GM23338 (cell line): ENCODE results near the gene ANGPT4. TPM values are rescaled to one million over a fixed set of nuclear protein-coding genes. Genes with fewer than 3 reads are reported as not detected.

ENCODE experiments used
- ATAC-seq: fragments of 200-7000 bp; cut with Tn5 transposase; 3 replicates; pipeline ENCODE4 v1.9.1; 2020
- DNase-seq: peaks from one replicate; pipeline ENCODE4 v3.0.0-alpha.2; 2015; ENCODE audit warnings: low spot score
- H2AFZ ChIP-seq: fragments of 200-600 bp; sonication (generic); 2 replicates; pipeline ENCODE4 v1.8.0; 2016; ENCODE audit warnings: antibody characterized with exemption, mild to moderate bottlenecking, moderate library complexity
- H3F3A ChIP-seq: fragments of 200-600 bp; sonication (generic); replicated peaks from 2 replicates; pipeline ENCODE4 v1.8.0; 2017; ENCODE audit warnings: antibody characterized with exemption, mixed run types, low read depth
- H3K27ac ChIP-seq: fragments of 200-600 bp; sonication (generic); 2 replicates; pipeline ENCODE4 v1.6.1; 2016; ENCODE audit warnings: low read depth
- H3K27me3 ChIP-seq: fragments of 200-600 bp; sonication (generic); 2 replicates; pipeline ENCODE4 v1.8.0; 2016; ENCODE audit warnings: mild to moderate bottlenecking, mixed run types, moderate library complexity; ENCODE audit not compliant: insufficient read depth
- H3K36me3 ChIP-seq: fragments of 200-600 bp; sonication (generic); 2 replicates; pipeline ENCODE4 v1.8.0; 2016; ENCODE audit warnings: mild to moderate bottlenecking; ENCODE audit not compliant: insufficient read depth
- H3K4me1 ChIP-seq: fragments of 200-600 bp; sonication (generic); 2 replicates; pipeline ENCODE4 v1.8.0; 2016; ENCODE audit warnings: mild to moderate bottlenecking, moderate library complexity; ENCODE audit not compliant: insufficient read depth
- H3K4me2 ChIP-seq: fragments of 200-600 bp; sonication (generic); 2 replicates; pipeline ENCODE4 v1.7.1; 2017; ENCODE audit warnings: mixed run types
- H3K4me3 ChIP-seq: fragments of 200-600 bp; sonication (generic); 2 replicates; pipeline ENCODE4 v1.6.1; 2016; ENCODE audit warnings: mixed run types
- H3K79me2 ChIP-seq: fragments of 200-600 bp; sonication (generic); replicated peaks from 2 replicates; pipeline ENCODE4 v1.8.0; 2017; ENCODE audit warnings: mild to moderate bottlenecking; ENCODE audit not compliant: insufficient read depth
- H3K9me2 ChIP-seq: fragments of 200-600 bp; sonication (generic); 2 replicates; pipeline ENCODE4 v1.8.0; 2017; ENCODE audit not compliant: insufficient read depth
- H4K20me1 ChIP-seq: fragments of 200-600 bp; sonication (generic); replicated peaks from 2 replicates; pipeline ENCODE4 v1.8.0; 2017; ENCODE audit warnings: mild to moderate bottlenecking; ENCODE audit not compliant: insufficient read depth
- H3K27ac Mint-ChIP-seq: 2 replicates; pipeline ENCODE4 v1.8.0; 2020; ENCODE audit warnings: inconsistent platforms, mild to moderate bottlenecking, moderate library complexity, mixed read lengths
- H3K27me3 Mint-ChIP-seq: 3 replicates; pipeline ENCODE4 v1.8.0; 2022; ENCODE audit warnings: low read depth, mild to moderate bottlenecking, moderate library complexity, mixed read lengths, inconsistent platforms; ENCODE audit not compliant: insufficient read depth, poor library complexity
- H3K36me3 Mint-ChIP-seq: 3 replicates; pipeline ENCODE4 v1.8.0; 2021; ENCODE audit warnings: low read depth, mild to moderate bottlenecking, inconsistent platforms, moderate library complexity, mixed read lengths
- H3K4me1 Mint-ChIP-seq: 3 replicates; pipeline ENCODE4 v1.8.0; 2020; ENCODE audit warnings: mild to moderate bottlenecking, inconsistent platforms, mixed read lengths
- H3K4me3 Mint-ChIP-seq: 3 replicates; pipeline ENCODE4 v1.8.0; 2021; ENCODE audit warnings: moderate library complexity, mild to moderate bottlenecking, inconsistent platforms, mixed read lengths
- H3K9me3 Mint-ChIP-seq: 3 replicates; pipeline ENCODE4 v1.8.0; 2020; ENCODE audit warnings: moderate library complexity, mild to moderate bottlenecking, inconsistent platforms, mixed read lengths
- CREB1 ChIP-seq: fragments of 250-450 bp; sonication (Bioruptor Pico); IDR thresholded peaks from 2 replicates; pipeline ENCODE4 v1.5.0; 2020; ENCODE audit warnings: low read depth, mild to moderate bottlenecking, moderate library complexity
- EZH2 ChIP-seq: fragments of 200-600 bp; sonication (generic); IDR thresholded peaks from one replicate; pipeline ENCODE4 v1.8.0; 2017; ENCODE audit warnings: antibody characterized with exemption, mild to moderate bottlenecking, low read depth; ENCODE audit not compliant: unreplicated experiment
- JUNB ChIP-seq: IDR thresholded peaks from one replicate; pipeline ENCODE4 v1.6.1; 2016; ENCODE audit warnings: antibody characterized with exemption; ENCODE audit not compliant: unreplicated experiment
- NANOG ChIP-seq: IDR thresholded peaks from 2 replicates; pipeline ENCODE4 v1.6.1; 2016; ENCODE audit warnings: antibody characterized with exemption, borderline replicate concordance
- ZNF114 ChIP-seq: fragments of 250-450 bp; sonication (Bioruptor Pico); IDR thresholded peaks from 2 replicates; pipeline ENCODE4 v1.5.0; 2020; ENCODE audit warnings: mild to moderate bottlenecking, moderate library complexity
- polyA plus RNA-seq: library from polyadenylated mRNA; unstranded; fragments of >200 nt; fragmentation: Nextera tagmentation; extraction: Ambion mirVana; gene quantifications from 2 replicates; pipeline ENCODE4 v1.2.1, GENCODE V29; 2016
- total RNA-seq: library from RNA; depleted of rRNA; stranded (reverse); fragments of >200 nt; shearing (Covaris generic); gene quantifications from 2 replicates; pipeline ENCODE4 v1.2.3, GENCODE V29; 2014
- TF ChIP-seq, protein P1 (sequence below), 2 experiments: fragments of 200-600 bp in 1 of 2; sonication (generic) in 1 of 2; conservative IDR thresholded peaks; 2 replicates each; pipeline versions ENCODE4 v1.5.1 to v1.6.1; 2016 to 2017; ENCODE audit warnings: antibody characterized with exemption in 2 of 2, low read depth in 2 of 2, mild to moderate bottlenecking in 2 of 2, moderate library complexity in 1 of 2
- TF ChIP-seq, protein P2 (sequence below): IDR thresholded peaks from 2 replicates; pipeline ENCODE4 v1.6.1; 2016; ENCODE audit warnings: antibody characterized with exemption

The ANGPT4 gene
- total and polyA plus RNA-seq, 2 experiments from 2014 or later: 0.17 TPM; not detected in 1

DNA sequence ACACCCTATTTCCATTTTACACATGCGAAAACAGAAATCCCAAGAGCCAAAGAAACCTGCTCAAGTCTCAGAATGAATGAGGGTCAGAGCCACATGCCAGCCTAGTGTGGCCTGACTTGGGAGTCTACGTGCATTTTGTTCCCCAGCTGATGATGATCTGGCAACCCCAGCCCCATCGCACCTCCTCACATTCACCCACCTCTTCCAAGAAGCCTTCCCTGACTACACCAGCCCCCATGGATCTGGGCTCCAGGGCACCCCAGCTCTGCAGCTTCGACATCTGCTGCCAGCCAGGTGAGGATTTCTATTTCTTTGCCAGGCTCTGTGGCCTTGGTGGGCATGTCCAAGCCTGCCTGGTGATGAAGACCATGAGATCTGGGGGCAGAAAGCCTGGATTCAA, 41.0 kb downstream of the ANGPT4 start:
- H3K4me3 Mint-ChIP-seq: no peak overlapping the region
- no peaks in the 10 kb centered on the region; the same call in 2 of the 3 replicates for H3K9me3 Mint-ChIP-seq
- no peak for ATAC-seq
- H3K4me1 ChIP-seq: no peaks in the 10 kb centered on the region
- H4K20me1 ChIP-seq: no peaks in the 10 kb centered on the region
- no peaks in the 10 kb centered on the region for H3K27me3 ChIP-seq
- no peaks in the 10 kb centered on the region for H3K36me3 Mint-ChIP-seq
- no peak overlapping the region for H3K4me3 ChIP-seq
- H2AFZ ChIP-seq: no peak overlapping the region
- H3K27ac ChIP-seq: no peak overlapping the region
- H3K36me3 ChIP-seq: no peaks in the 10 kb centered on the region
- no peaks in the 10 kb centered on the region for H3K79me2 ChIP-seq
- H3K9me2 ChIP-seq: no peaks in the 10 kb centered on the region
- H3F3A ChIP-seq: no peaks in the 10 kb centered on the region
- no peak for DNase-seq
- no peak overlapping the region for H3K4me2 ChIP-seq
- H3K27me3 Mint-ChIP-seq: peaks cover 4% of the 10 kb centered on the region
- H3K4me1 Mint-ChIP-seq: peaks cover 9% of the 10 kb centered on the region
- H3K27ac Mint-ChIP-seq: 0 out of 2 replicates have a peak overlapping the region, but pooled peaks have one; percentile 31
- no peak for TF ChIP-seq ZNF114
- no peak for TF ChIP-seq NANOG
- no peak for TF ChIP-seq CREB1 (CRISPR knock-in tag)

DNA sequence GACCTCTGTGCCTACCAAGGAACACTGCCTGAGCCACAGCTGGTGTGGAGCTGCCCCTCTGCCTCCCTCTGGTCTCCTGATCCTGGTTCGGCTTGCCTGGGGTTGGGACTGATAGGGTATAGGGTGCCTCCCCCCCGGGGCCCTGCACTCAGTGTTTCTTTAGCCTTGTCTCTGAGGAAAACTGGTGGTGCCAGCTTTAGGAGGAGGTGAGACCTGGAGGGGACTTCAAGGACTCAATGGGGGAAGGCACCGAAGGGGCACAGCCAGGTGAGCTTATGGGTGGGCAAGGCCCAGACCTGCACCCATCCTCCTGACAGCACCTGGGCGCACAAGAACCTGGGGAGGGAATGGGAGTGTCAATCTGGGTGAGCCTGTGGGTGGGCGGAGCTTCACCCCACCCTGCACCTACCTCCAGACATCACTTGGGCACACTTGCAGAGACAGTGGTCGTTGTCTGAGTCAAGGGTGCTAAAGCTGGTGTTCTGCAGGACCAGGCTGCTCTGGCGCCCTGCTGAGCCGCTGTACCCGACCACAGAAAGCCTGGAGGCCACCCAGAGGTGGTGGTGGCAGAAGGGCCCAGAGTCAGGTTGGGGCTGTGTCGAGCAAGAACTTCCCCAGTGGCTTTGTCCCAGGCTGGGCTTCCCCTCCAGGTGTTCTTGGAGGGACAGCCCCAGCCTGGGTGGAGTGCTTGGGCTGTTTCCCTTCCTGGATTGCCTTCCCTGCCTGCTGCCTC, 42.1 kb downstream of the ANGPT4 start:
- peak overlapping the region; percentile 98 for H2AFZ ChIP-seq
- H3K4me2 ChIP-seq: no peak overlapping the region

DNA sequence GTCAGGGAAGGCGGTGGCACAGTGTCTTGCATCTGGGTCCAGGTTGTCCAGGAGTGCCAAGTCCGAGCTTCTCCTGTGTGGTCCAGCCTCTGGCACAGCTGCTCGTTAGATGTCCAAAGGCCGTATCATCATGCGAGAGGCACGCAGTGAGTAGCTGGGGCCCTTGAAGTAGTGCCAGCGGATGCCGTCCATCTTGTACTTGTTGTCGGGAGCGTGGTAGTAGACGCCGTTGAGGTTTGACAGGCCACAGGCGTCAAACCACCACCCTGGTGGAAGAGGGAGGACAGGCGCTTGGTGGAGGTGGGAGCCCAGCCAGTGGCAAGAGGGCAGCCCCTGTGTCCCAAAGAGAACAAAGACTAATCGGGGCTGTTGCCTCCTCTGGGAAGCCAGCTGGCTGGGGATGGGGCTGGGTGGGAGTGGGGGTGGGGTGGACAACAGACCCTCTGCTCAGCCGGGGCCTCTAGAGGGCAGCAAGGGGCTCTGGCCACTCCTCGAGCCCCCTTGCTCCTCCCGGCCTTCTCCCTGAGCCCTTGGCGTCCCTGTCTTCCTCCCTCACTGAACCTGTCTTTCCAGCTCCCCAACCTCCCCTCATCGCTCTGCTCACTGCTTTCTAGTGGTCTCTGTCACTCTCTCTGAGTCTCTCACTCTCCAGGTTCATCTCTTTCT, 43.1 kb downstream of the ANGPT4 start:
- Histone ChIP-seq H3K36me3 (no peaks in the 10 kb centered on the region), H3K9me2 (no peaks in the 10 kb centered on the region), H3K4me1 (no peaks in the 10 kb centered on the region), H2AFZ (peak overlapping the region; percentile 98), H4K20me1 (no peaks in the 10 kb centered on the region), H3K27me3 (no peaks in the 10 kb centered on the region), H3K27ac (no peak overlapping the region), H3F3A (no peaks in the 10 kb centered on the region), H3K79me2 (no peaks in the 10 kb centered on the region), H3K4me2 (no peak overlapping the region), H3K4me3 (peak overlapping the region; percentile 24; the same call in 1 of the 2 replicates)
- H3K4me3 Mint-ChIP-seq: peak overlapping the region; percentile 10; the same call in 1 of the 3 replicates
- H3K4me1 Mint-ChIP-seq: peaks cover 9% of the 10 kb centered on the region
- H3K36me3 Mint-ChIP-seq: no peaks in the 10 kb centered on the region
- ATAC-seq (peak; percentile 95), DNase-seq (peak; percentile 84)
- no peak overlapping the region for H3K27ac Mint-ChIP-seq
- peaks cover 6% of the 10 kb centered on the region for H3K27me3 Mint-ChIP-seq
- H3K9me3 Mint-ChIP-seq: no peaks in the 10 kb centered on the region; the same call in 2 of the 3 replicates
- TF ChIP-seq CREB1 (CRISPR knock-in tag): no peak
- TF ChIP-seq NANOG: no peak
- no peak for TF ChIP-seq EZH2
- TF ChIP-seq, protein P1, sequence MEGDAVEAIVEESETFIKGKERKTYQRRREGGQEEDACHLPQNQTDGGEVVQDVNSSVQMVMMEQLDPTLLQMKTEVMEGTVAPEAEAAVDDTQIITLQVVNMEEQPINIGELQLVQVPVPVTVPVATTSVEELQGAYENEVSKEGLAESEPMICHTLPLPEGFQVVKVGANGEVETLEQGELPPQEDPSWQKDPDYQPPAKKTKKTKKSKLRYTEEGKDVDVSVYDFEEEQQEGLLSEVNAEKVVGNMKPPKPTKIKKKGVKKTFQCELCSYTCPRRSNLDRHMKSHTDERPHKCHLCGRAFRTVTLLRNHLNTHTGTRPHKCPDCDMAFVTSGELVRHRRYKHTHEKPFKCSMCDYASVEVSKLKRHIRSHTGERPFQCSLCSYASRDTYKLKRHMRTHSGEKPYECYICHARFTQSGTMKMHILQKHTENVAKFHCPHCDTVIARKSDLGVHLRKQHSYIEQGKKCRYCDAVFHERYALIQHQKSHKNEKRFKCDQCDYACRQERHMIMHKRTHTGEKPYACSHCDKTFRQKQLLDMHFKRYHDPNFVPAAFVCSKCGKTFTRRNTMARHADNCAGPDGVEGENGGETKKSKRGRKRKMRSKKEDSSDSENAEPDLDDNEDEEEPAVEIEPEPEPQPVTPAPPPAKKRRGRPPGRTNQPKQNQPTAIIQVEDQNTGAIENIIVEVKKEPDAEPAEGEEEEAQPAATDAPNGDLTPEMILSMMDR (conservative IDR thresholded peaks at IDR 0.05; ENCODE audit: low read depth in 2 of 2): peak; percentile 31 to 66
- no peak for TF ChIP-seq JUNB

More for the DNA sequence above, 42.1 kb downstream of the ANGPT4 start:
- Mint-ChIP-seq H3K27me3 (peaks cover 6% of the 10 kb centered on the region), H3K4me3 (no peak overlapping the region; the same call in 2 of the 3 replicates), H3K27ac (no peak overlapping the region), H3K9me3 (no peaks in the 10 kb centered on the region; the same call in 2 of the 3 replicates), H3K4me1 (peaks cover 9% of the 10 kb centered on the region), H3K36me3 (no peaks in the 10 kb centered on the region)
- DNase-seq (no peak), ATAC-seq (no peak)
- no peaks in the 10 kb centered on the region for H3F3A ChIP-seq
- TF ChIP-seq, protein P2, sequence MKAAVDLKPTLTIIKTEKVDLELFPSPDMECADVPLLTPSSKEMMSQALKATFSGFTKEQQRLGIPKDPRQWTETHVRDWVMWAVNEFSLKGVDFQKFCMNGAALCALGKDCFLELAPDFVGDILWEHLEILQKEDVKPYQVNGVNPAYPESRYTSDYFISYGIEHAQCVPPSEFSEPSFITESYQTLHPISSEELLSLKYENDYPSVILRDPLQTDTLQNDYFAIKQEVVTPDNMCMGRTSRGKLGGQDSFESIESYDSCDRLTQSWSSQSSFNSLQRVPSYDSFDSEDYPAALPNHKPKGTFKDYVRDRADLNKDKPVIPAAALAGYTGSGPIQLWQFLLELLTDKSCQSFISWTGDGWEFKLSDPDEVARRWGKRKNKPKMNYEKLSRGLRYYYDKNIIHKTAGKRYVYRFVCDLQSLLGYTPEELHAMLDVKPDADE: no peak
- TF ChIP-seq JUNB: no peak
- no peak for TF ChIP-seq NANOG
- H3K79me2 ChIP-seq: no peaks in the 10 kb centered on the region
- H4K20me1 ChIP-seq: no peaks in the 10 kb centered on the region
- H3K27ac ChIP-seq: no peak overlapping the region
- no peaks in the 10 kb centered on the region for H3K27me3 ChIP-seq
- no peaks in the 10 kb centered on the region for H3K36me3 ChIP-seq
- H3K9me2 ChIP-seq: no peaks in the 10 kb centered on the region
- no peaks in the 10 kb centered on the region for H3K4me1 ChIP-seq
- H3K4me3 ChIP-seq: no peak overlapping the region
